HG03060 (cell line): ENCODE data around the gene ABCA6.
"Not testable (repeated sequence)": the region's sequence is repeated elsewhere in the genome, so short reads cannot be mapped to it uniquely, and the experiment has no call there.

Experiments
- ATAC-seq: cut with Tn5 transposase; IDR thresholded peaks from one replicate; pipeline ENCODE4 v1.9.1; 2021; ENCODE audit warnings: low read depth, moderate number of reproducible peaks; ENCODE audit not compliant: unreplicated experiment

Gene ABCA6

DNA sequence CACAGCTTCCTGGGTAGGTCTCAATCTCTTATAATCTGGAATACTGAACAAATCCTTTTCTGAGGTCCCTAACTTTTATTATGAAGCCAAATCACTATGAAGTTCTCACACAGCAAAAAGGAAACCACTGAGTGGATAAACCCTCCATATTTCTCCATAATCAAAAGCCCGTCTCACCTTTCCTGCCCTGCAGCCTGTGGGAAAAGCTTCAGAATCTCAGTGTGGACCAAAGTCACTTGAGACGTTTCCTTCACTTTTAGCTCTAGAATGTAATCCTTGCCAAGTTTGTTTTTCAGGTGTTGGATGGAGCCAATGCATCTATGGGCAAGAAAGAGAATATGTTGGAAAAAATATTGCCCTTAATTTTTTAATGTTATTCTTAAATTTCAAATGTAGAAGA, 59.0 kb downstream of the ABCA6 start:
- ATAC-seq, result no peak

DNA sequence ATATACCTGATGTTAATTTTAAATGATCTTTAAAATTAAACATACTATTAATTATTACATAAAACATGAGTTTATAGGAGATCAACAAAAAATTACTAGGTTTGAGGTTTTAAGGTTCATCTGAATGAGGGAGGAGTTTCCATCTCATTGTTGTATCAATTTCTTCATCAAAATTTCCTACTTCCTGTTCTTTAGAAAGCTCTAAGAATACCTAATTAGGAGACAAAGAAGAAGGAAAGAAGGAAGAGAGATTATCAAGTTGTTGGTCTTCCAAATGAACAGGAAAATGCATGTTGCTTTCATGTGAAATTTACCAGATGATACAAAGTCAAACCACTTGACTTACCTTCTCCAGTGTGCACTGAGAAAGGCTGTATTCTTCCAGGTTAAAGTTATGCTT, 62.8 kb downstream of the ABCA6 start:
- ATAC-seq, result no peak

GRCh38 chr17:69075823-69076222, 65.9 kb downstream of the ABCA6 start:
- no peak for ATAC-seq

GRCh38 chr17:69073392-69073791, 68.3 kb downstream of the ABCA6 start:
- not testable (repeated sequence) for ATAC-seq

DNA sequence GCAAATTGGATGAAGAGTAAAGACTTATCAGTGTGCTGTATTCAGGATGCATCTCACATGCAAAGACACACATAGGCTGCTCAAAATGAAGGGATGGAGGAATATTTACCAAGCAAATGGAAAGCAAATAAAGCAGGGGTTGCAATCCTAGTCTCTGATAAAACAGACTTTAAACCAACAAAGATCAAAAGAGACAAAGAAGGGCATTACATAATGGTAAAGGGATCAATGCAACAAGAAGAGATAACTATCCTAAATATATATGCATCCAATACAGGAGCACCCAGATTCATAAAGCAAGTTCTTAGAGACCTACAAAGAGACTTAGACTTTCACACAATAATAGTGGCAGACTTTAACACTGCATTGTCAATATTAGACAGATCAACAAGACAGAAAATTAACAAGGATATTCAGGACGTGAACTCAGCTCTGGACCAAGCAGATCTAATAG, 68.9 kb downstream of the ABCA6 start:
- not testable (repeated sequence) for ATAC-seq

DNA sequence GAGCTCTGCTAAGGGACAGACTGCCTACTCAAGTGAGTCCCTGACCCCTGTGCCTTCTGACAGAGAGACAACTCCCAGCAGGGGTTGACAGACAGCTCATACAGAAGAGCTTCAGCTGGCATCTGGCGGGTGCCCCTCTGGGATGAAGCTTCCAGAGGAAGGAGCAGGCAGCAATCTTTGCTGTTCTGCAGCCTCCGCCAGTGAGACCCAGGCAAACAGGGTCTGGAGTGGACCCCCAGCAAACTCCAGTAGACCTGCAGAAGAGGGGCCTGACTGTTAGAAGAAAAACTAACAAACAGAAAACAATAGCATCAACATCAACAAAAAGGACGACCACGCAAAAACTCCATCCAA, 70.5 kb downstream of the ABCA6 start:
- ATAC-seq, result not testable (repeated sequence)

GRCh38 chr17:69070378-69071232, 71.1 kb downstream of the ABCA6 start:
- not testable (repeated sequence) for ATAC-seq

DNA sequence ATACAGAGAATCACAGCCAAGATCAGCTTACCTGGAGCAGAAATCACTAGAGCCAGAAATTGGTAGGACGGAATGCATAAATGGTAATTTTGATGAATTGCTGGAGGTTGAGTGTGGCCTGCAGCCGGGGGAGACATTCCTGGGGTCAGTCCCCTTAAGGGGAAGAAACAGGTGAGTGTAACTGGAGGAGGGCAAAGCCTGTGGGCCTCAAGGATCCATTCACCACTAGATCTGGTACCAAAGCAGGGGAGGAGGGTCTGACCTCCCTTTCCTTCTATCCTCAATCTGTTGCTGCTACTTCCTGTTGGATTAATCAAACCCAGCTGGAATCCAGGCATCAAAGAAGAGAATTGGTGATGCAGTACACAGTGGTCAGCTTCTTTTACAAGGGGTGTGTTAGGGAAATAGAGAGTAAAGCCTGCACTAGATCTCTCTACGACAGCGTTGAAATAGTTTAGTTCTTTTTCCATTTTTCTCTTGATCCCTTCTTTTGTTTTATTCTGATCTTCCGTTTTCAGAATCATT, 72.4 kb downstream of the ABCA6 start:
- ATAC-seq, result no peak

- no peak for ATAC-seq
Measured at GRCh38 chr17:69067274-69068047, 74.2 kb downstream of the ABCA6 start.

- no peak for ATAC-seq
Measured at GRCh38 chr17:69066482-69066881, 75.2 kb downstream of the ABCA6 start.

GRCh38 chr17:69065113-69065512, 76.6 kb downstream of the ABCA6 start:
- no peak for ATAC-seq

GRCh38 chr17:69064476-69064875, 77.2 kb downstream of the ABCA6 start:
- no peak for ATAC-seq

DNA sequence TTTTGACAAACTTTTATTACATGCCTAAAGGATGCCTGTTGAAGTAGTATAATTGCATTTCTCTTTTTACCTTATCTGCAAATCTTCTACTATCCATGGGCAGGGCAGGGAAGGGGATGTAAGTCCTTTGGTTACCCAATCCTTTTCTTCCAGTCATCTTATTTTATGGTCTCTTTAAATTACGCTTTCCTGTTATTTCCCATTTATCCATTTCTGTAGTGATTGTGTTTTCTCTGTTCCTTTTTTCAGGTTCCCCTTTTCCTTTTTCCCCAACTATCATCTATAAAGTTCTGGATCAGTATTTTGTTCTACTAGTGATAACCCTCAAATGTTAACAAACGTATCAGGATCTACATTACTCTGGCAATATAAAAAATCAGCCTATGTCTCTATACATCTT, 77.7 kb downstream of the ABCA6 start:
- no peak for ATAC-seq

DNA sequence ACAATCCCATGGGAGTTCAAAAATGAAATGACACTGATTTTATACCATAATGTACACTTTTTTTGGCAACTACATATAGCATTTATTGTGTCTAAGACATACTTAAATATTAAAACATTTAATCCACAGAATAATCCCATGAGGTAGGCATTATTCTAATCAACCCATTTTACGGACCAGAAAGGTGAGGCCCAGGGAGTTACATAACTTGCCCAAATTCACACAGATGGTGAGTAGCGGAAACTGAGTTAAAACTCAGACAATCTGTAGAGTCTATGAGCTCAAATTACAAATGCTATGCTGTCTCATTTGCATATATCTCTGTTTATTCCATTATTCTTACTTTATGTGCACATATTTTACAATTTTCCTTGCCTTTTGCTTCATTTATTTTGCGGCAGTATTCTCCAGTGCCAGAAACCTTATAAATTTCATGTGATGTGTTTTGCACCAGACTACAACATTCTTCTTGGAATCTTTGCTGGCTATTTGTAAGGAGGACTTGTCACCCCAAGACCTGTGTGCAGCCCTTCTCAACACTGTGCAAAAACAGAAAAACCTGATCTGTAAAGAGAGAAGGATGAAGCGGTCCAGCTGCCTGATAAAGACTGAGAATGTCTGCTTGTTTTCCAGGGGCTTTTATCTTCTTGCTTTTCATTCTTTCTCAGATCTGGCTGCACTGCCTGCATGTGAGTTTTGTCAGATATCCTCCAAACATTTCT, 78.7 kb downstream of the ABCA6 start:
- no peak for ATAC-seq

- ATAC-seq, result no peak
Measured at GRCh38 chr17:69061721-69062556, 79.8 kb downstream of the ABCA6 start.

- ATAC-seq, result no peak
Measured at GRCh38 chr17:69060822-69061221, 80.9 kb downstream of the ABCA6 start, which contains the start of gene ABCA9. Gene ABCA9, minus strand, starts transcription at chr17:69060927. Its CDS starts 9,801 bp downstream, at chr17:69051126.

GRCh38 chr17:69059458-69060175, 82.1 kb downstream of the ABCA6 start:
- ATAC-seq, result no peak

- no peak for ATAC-seq
Measured at GRCh38 chr17:69058165-69058564, 83.5 kb downstream of the ABCA6 start.

GRCh38 chr17:69057280-69057679, 84.4 kb downstream of the ABCA6 start:
- no peak for ATAC-seq
